Keratinocyte (primary cell): ENCODE measurements around the gene ACOT4. TPM values are rescaled to one million over a fixed set of nuclear protein-coding genes. Genes with fewer than 3 reads are reported as not detected.

Experiments used
- DNase-seq: peaks from one replicate; pipeline ENCODE4 v3.0.0-alpha.2; 2011; ENCODE audit warnings: low read depth, missing footprints, low spot score
- FAIRE-seq: peaks from 2 replicates; lab custom pipeline; 2011; peaks lifted over from hg19 to GRCh38; lab: Jason Lieb, UNC
- H2AFZ ChIP-seq: 2 replicates; pipeline ENCODE4 v1.6.0; 2012; ENCODE audit warnings: low read length, control low read depth, inconsistent platforms; ENCODE audit not compliant: control insufficient read depth
- H3K27ac ChIP-seq: 2 replicates; pipeline ENCODE4 v1.5.1; 2011; ENCODE audit warnings: low read length; ENCODE audit not compliant: control insufficient read depth, insufficient read depth
- H3K27me3 ChIP-seq: 3 replicates; pipeline ENCODE4 v1.6.0; 2011; ENCODE audit warnings: low read length; ENCODE audit not compliant: control insufficient read depth, insufficient read depth; ENCODE audit errors: extremely low read depth
- H3K36me3 ChIP-seq, 2 experiments: 2 replicates in 1 of 2; 3 replicates in 1 of 2; pipeline ENCODE4 v1.5.1; 2011; ENCODE audit warnings: low read length in 2 of 2, mild to moderate bottlenecking in 1 of 2; ENCODE audit not compliant: control insufficient read depth in 2 of 2, insufficient read depth in 2 of 2; ENCODE audit errors: extremely low read depth in 1 of 2
- H3K4me1 ChIP-seq: 3 replicates; pipeline ENCODE4 v1.5.1; 2011; ENCODE audit warnings: low read length; ENCODE audit not compliant: control insufficient read depth, insufficient read depth; ENCODE audit errors: extremely low read depth
- H3K4me2 ChIP-seq: 3 replicates; pipeline ENCODE4 v1.6.0; 2011; ENCODE audit warnings: low read depth, low read length; ENCODE audit not compliant: control insufficient read depth, insufficient read depth; ENCODE audit errors: extremely low read depth
- H3K4me3 ChIP-seq, 3 experiments: fragments of 200-600 bp in 1 of 3; sonication (generic) in 1 of 3; 2 replicates in 2 of 3; 3 replicates in 1 of 3; pipeline ENCODE4 v1.5.1; 2011 to 2016; ENCODE audit warnings: low read length in 3 of 3, mild to moderate bottlenecking in 3 of 3, control low read depth in 2 of 3, inconsistent platforms in 1 of 3, low read depth in 1 of 3, mixed read lengths in 1 of 3, mixed run types in 1 of 3, moderate library complexity in 1 of 3; ENCODE audit not compliant: control insufficient read depth in 2 of 3, insufficient read depth in 2 of 3; ENCODE audit errors: extremely low read depth in 1 of 3
- H3K79me2 ChIP-seq: 2 replicates; pipeline ENCODE4 v1.6.0; 2012; ENCODE audit warnings: low read length; ENCODE audit not compliant: control insufficient read depth, insufficient read depth
- H3K9ac ChIP-seq: 3 replicates; pipeline ENCODE4 v1.6.0; 2011; ENCODE audit warnings: low read length; ENCODE audit not compliant: control insufficient read depth, insufficient read depth; ENCODE audit errors: extremely low read depth
- H3K9me1 ChIP-seq: 3 replicates; pipeline ENCODE4 v1.6.0; 2011; ENCODE audit warnings: low read length; ENCODE audit not compliant: control insufficient read depth, insufficient read depth; ENCODE audit errors: extremely low read depth
- H3K9me3 ChIP-seq: 2 replicates; pipeline ENCODE4 v1.5.1; 2012; ENCODE audit warnings: low read depth, low read length; ENCODE audit not compliant: control insufficient read depth
- H4K20me1 ChIP-seq: 3 replicates; pipeline ENCODE4 v1.6.0; 2011; ENCODE audit warnings: low read length; ENCODE audit not compliant: control insufficient read depth, insufficient read depth; ENCODE audit errors: extremely low read depth
- CTCF ChIP-seq, 3 experiments: IDR thresholded peaks in 1 of 3; conservative IDR thresholded peaks in 1 of 3; optimal IDR thresholded peaks in 1 of 3; 2 replicates in 2 of 3; 3 replicates in 1 of 3; pipeline versions ENCODE3 to v1.5.1; 2011; ENCODE audit warnings: low read length in 3 of 3, mild to moderate bottlenecking in 3 of 3, moderate library complexity in 2 of 3, control low read depth in 1 of 3, inconsistent platforms in 1 of 3; ENCODE audit not compliant: insufficient read depth in 2 of 3; ENCODE audit errors: extremely low read depth in 1 of 3
- EZH2 ChIP-seq: IDR thresholded peaks from one replicate; pipeline ENCODE4 v1.6.1; 2012; ENCODE audit warnings: inconsistent platforms, mild to moderate bottlenecking, low read length, moderate library complexity
- dilution Hi-C: fragments of 300-500 bp; cut with MboI; formaldehyde crosslinking; loops from one replicate; pipeline ENCODE4 v1.7.0; 2020; ENCODE audit warnings: low sequenced_read_pairs; ENCODE audit not compliant: extremely low pct_ligation_motif_present
- polyA plus RNA-seq, 5 experiments: library from polyadenylated mRNA; depleted of rRNA in 3 of 5; stranded (reverse) in 3 of 5; stranded (forward) in 1 of 5; unstranded in 1 of 5; fragments of >200 nt; gene quantifications; 1 replicate in 1 of 5; 2 replicates in 3 of 5; 3 replicates in 1 of 5; pipeline versions ENCODE4 v1.2.1 to v1.2.3, GENCODE V29; 2011 to 2012; ENCODE audit warnings: missing spikeins in 2 of 5, low read depth in 1 of 5, low replicate concordance in 1 of 5

The ACOT4 gene
- polyA plus RNA-seq, 1 donor (not counting 4 experiments of a cell fraction or from before 2014, with no cell fraction given): 0.29 TPM

DNA sequence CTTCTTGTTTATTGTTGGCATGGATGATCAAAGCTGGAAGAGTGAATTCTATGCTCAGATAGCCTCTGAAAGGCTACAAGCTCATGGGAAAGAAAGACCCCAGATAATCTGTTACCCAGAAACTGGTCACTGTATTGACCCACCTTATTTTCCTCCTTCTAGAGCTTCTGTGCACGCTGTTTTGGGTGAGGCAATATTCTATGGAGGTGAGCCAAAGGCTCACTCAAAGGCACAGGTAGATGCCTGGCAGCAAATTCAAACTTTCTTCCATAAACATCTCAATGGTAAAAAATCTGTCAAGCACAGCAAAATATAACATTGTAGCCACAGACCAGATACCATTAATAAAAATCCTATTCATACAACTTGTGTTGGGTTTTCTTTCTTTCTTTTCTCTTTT lies 27.9 kb downstream of the ACOT4 start:
- Histone ChIP-seq H3K4me3 (no peak overlapping the region), H4K20me1 (no peaks in the 10 kb centered on the region), H3K4me2 (no peak overlapping the region), H3K27ac (no peak overlapping the region), H2AFZ (no peak overlapping the region), H3K9me1 (no peaks in the 10 kb centered on the region), H3K4me1 (peaks cover 5% of the 10 kb centered on the region), H3K9ac (no peak overlapping the region), H3K9me3 (no peaks in the 10 kb centered on the region), H3K79me2 (no peaks in the 10 kb centered on the region), H3K36me3 (no peaks in the 10 kb centered on the region), H3K27me3 (no peaks in the 10 kb centered on the region)
- dilution Hi-C loops: no loop called here
- TF ChIP-seq EZH2: no peak
- TF ChIP-seq CTCF (optimal IDR thresholded peaks at IDR 0.05 in 1 of 3, IDR thresholded peaks at IDR 0.05 in 1 of 3, conservative IDR thresholded peaks at IDR 0.05 in 1 of 3; ENCODE audit: extremely low read depth in 1 of 3, insufficient read depth in 2 of 3, low read length in 3 of 3): no peak
- FAIRE-seq (no peak), DNase-seq (no peak)

- Histone ChIP-seq H3K4me2 (no peak overlapping the region), H3K4me3 (no peak overlapping the region), H3K9me3 (no peaks in the 10 kb centered on the region), H3K27me3 (no peaks in the 10 kb centered on the region), H4K20me1 (no peaks in the 10 kb centered on the region), H3K27ac (no peak overlapping the region), H3K36me3 (no peaks in the 10 kb centered on the region), H3K9me1 (no peaks in the 10 kb centered on the region), H3K79me2 (no peaks in the 10 kb centered on the region), H2AFZ (no peak overlapping the region), H3K9ac (no peak overlapping the region), H3K4me1 (peaks cover 5% of the 10 kb centered on the region)
- no peak for TF ChIP-seq CTCF (optimal IDR thresholded peaks at IDR 0.05 in 1 of 3, IDR thresholded peaks at IDR 0.05 in 1 of 3, conservative IDR thresholded peaks at IDR 0.05 in 1 of 3; ENCODE audit: extremely low read depth in 1 of 3, insufficient read depth in 2 of 3, low read length in 3 of 3)
- no peak for TF ChIP-seq EZH2
- dilution Hi-C loops: no loop called here
- FAIRE-seq (no peak), DNase-seq (no peak)
Measured at GRCh38 chr14:73620268-73620667, 28.6 kb downstream of the ACOT4 start.
